HG03175 (cell line): ENCODE data around the gene P2RX7.
"Not testable (repeated sequence)": the region's sequence is repeated elsewhere in the genome, so short reads cannot be mapped to it uniquely, and the experiment has no call there.

ENCODE experiments used
- ATAC-seq: cut with Tn5 transposase; IDR thresholded peaks from one replicate; pipeline ENCODE4 v1.9.1; 2021; ENCODE audit warnings: mild to moderate bottlenecking, moderate library complexity; ENCODE audit not compliant: unreplicated experiment

Gene P2RX7

DNA sequence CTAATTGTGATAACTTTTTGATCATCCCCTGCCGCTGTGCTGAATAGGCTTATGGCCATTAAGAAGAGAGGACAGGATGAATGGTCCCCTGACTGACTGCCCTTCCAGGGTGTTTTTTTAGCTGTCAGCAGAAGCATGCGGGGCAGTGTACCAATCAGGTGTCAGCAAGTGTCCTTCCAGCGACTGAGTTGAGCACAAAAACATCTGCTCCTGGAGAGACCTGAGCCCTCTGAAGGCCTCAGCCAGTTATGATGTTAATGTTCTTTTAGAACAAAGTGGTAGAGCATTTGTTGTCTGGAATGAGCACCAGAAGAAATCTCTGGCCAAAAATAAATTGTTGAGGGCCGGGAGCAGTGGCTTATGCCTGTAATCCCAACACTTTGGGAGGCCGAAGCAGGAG lies 37.5 kb downstream of the P2RX7 start:
- no peak for ATAC-seq

DNA sequence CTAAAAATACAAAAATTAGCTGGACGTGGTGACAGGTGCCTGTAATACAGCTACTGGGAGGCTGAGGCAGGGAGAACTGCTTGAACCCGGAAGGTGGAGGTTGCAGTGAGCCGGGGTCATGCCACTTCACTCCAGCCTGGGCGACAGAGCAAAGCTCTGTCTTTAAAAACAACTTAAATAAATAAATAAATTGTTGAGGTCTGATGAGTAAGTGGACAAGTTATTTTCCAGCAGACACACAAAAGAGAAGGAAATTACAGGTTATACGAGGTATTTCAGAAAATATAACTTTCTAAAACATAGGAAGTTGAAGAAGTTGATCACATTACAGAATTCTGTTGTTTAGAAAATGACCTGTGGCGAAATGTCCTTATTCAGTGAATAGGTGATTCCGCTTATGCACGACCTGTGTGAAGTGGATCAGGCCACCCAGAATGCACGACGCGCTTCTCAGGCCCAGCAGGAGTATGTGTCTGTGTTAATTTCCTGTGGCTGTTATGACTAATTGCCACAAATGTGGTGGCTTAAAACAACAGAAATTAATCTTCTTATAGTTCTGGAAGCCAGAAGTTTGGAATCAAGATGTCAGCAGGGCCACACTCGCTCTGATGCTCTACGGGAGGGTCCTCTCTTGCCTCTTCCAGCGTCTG lies 38.1 kb downstream of the P2RX7 start:
- ATAC-seq = no peak

DNA sequence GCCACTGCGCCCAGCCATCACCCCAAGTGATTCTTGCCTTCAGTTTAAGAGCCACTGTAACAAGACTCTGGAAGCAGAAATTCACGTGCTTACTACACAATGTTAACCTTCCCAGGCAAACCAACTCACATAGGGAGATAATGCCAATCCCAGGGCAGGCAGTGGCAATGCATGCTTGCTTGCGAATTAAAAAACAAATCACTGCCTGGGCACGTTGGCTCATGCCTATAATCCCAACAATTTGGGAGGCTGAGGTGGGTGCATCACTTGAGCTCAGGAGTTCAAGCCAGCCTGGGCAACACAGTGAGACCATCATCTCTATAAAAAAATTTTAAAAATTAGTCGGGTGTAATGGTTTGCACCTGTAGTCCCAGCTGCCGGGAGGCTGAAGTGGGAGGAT lies 39.5 kb downstream of the P2RX7 start:
- ATAC-seq = no peak

DNA sequence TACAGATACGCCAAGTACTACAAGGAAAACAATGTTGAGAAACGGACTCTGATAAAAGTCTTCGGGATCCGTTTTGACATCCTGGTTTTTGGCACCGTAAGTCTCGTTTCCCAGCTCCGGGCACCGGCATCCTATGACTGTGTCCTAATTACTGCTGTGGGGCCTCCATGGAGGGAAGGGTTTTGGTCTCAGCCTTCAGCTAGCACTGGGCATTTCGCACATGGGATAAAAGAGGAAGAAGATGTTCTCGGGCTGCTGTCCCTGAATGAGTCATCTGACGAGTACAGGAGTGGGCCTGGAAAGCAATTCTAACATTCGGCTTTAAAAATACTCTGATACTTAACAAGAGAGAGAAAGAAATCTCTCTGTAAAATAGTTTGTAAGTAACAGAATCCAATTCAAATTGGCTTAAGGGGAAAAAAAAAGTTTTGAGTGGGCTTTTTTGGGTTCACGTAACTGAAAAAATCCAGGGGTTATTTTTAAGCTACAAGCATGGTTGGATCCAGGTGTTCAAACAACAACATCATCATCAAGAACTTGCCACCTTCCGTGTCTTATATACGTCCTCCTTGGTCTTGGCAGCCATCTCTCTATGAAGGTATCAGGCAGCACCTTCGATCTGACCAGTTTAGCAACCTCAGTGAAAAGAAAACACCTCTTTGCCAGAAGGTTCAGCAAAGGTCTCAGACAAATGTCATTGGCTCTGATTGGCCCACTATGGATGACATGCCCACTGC lies 42.9 kb downstream of the P2RX7 start:
- no peak for ATAC-seq

DNA sequence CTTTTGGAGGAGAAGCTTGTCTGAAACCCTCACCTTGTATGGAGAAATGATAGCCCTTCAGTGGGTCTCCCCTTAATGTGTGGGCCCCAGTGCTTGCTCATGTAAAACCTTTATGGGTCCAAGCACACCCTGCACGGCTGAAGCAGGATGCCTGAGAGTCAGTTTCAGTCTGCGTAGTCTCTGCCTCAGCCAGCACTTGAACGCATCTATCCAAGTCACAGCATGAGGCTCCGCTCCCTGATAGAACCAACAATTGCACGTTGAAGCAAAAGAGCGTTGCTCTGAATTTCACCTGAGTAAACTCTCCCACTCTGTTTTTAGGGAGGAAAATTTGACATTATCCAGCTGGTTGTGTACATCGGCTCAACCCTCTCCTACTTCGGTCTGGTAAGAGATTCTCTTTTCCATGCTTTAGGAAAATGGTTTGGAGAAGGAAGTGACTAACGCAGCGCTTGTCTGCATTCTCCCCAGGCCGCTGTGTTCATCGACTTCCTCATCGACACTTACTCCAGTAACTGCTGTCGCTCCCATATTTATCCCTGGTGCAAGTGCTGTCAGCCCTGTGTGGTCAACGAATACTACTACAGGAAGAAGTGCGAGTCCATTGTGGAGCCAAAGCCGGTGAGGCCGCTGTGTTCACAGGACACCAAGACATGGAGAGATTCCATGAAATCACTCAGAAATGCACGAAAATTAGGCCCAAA lies 44.3 kb downstream of the P2RX7 start:
- no peak for ATAC-seq

DNA sequence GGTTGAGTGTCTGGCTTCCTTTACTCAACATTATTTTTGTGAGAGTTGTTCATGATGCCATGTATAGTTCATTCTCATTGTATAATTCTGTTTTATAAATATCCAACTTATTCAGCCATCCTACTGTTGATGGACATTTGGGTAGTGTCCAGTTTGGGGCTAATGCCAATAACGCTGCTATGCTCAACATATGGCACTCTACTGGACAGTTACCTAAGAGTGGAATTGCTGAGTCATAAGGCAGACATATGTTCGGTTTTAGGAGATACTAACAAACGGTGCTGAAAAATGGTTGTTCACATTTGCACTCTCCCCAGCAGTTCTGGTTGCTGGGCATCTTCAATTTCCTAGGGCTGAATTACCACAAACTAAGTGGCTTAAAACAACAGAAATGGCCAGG lies 48.5 kb downstream of the P2RX7 start:
- no peak for ATAC-seq

DNA sequence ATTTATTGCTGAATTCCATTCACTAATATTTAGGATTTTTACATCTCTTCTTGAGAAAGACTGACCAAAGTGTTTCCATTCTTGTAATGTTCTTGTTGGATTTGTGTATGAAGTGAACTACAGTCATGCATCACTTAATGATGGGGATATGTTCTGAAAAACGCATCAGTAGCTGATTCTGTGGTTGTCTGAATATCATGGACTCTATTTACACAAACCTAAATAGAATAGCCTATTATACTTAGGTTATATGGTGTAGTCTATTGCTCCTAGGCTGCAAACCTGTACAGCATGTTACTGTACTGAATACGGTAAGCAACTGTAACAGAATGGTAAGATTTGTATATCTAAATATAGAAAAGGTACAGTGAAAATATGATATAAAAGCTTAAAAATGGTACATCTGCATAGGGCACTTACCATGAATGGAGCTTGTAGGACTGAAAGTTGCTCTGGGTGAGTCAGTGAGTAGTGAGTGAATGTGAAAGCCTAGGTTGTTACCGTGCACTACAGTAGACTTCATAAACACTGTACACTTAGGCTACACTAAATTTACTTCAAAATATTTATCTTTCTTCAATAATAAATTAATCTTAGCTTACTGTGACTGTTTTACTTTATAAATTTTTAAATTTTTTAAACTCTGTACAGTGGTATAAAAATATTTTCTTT lies 49.7 kb downstream of the P2RX7 start:
- ATAC-seq = no peak

DNA sequence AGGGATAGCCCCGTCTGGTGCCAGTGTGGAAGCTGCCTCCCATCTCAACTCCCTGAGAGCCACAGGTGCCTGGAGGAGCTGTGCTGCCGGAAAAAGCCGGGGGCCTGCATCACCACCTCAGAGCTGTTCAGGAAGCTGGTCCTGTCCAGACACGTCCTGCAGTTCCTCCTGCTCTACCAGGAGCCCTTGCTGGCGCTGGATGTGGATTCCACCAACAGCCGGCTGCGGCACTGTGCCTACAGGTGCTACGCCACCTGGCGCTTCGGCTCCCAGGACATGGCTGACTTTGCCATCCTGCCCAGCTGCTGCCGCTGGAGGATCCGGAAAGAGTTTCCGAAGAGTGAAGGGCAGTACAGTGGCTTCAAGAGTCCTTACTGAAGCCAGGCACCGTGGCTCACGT lies 51.7 kb downstream of the P2RX7 start:
- no peak for ATAC-seq

DNA sequence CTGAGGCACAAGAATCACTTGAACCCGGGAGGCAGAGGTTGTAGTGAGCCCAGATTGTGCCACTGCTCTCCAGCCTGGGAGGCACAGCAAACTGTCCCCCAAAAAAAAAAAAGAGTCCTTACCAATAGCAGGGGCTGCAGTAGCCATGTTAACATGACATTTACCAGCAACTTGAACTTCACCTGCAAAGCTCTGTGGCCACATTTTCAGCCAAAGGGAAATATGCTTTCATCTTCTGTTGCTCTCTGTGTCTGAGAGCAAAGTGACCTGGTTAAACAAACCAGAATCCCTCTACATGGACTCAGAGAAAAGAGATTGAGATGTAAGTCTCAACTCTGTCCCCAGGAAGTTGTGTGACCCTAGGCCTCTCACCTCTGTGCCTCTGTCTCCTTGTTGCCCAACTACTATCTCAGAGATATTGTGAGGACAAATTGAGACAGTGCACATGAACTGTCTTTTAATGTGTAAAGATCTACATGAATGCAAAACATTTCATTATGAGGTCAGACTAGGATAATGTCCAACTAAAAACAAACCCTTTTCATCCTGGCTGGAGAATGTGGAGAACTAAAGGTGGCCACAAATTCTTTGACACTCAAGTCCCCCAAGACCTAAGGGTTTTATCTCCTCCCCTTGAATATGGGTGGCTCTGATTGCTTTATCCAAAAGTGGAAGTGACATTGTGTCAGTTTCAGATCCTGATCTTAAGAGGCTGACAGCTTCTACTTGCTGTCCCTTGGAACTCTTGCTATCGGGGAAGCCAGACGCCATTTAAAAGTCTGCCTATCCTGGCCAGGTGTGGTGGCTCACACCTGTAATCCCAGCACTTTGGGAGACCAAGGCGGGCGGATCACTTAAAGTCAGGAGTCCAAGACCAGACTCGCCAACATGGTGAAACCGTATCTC lies 52.6 kb downstream of the P2RX7 start:
- ATAC-seq = no peak

DNA sequence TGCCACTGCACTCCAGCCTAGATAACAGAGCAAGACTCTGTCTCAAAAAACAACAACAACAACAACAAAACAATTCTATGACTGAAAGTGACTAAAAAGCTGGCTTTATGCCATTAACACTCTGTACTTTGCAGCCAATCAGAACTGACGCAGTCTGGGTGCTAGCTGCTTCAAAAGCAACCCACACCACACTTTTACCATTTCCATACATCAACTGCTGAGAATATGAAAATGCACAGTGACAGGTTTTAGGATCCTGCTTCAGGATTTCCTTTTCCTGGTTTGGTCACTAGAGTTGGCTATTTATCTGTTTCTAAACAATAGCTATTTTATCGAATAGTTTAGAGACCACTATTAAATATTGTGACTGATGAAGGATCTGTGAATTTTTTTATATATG lies 54.1 kb downstream of the P2RX7 start:
- ATAC-seq = no peak

DNA sequence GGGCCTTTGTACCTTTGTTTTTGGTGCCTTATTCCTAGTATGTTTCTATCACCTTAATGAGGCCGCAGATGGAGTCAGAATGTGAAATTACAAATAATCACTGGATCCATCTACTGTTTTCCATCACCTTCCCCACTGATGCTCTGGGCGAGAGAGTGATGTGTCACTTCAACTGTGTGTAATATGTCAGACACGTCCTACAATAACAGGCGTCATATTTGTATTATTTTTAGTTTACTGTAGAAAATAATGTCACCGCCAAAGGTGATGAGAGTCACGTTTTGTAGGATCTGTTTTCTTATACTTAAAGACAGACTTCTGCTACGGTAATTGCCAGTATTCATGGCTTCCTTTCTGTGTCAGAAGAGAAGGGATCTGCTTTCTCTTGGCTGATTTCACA lies 54.8 kb downstream of the P2RX7 start:
- ATAC-seq = no peak

DNA sequence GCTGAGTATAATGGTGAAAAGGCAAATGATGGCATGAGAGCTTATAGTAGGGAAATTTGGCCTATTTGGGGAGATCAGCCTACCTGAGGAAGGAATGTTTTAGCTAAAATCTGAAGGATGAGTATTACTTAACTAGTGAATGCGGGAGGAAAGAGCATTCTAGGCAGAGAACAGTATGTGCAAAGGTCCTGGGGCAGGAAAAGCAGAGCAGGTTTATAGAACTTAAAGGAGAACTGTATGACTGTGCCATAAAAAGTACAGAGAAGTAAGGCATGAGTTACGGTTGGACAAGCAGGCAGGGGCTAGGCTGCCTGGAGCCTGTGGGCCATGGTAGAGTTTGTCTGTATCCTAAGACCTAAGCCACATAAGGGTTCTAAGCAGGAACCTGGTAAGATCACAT lies 55.6 kb downstream of the P2RX7 start:
- no peak for ATAC-seq

DNA sequence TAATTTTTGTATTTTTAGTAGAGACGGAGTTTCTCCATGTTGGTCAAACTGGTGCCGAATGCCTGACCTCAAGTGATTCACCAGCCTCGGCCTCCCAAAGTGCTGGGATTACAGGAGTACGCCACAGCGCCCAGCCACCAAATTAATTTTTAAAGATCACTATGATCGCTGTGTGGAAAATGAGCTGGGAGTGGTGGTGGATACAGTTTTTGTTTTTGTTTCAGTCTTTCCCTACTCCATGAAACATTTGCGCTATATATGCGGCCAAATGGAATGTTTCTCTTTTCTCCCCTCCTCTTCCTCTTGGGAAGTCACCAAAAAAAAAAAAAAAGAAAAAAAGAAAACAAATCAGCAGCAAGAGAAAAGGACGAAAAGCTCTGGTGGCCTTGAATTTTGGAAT lies 56.5 kb downstream of the P2RX7 start:
- ATAC-seq = no peak

DNA sequence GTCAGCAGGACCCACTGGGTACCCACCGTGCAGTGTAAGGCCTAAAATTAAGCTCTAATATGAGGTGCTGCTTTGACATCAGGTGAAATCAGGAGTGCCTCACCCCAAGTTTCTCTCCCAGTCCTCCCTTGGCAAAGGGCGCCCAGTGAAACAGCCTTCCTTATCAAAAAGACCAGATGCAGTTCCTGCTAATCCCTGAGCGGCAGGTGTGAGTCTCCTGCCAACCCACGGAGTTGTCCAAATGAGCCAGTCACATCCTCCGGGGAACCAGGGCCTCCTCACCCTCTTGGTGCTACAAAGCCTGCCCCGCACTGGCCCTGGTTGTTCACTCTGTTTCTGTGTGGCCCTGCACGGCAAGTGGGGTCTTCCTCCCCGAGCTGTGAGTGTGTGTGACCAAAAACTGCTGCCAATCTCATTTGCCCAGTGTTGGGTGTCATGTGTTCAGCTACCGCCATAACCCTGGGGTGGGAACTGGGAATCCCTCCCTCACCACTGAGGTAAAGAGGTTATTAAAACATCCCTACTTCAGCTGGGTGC lies 57.0 kb downstream of the P2RX7 start:
- ATAC-seq = no peak

DNA sequence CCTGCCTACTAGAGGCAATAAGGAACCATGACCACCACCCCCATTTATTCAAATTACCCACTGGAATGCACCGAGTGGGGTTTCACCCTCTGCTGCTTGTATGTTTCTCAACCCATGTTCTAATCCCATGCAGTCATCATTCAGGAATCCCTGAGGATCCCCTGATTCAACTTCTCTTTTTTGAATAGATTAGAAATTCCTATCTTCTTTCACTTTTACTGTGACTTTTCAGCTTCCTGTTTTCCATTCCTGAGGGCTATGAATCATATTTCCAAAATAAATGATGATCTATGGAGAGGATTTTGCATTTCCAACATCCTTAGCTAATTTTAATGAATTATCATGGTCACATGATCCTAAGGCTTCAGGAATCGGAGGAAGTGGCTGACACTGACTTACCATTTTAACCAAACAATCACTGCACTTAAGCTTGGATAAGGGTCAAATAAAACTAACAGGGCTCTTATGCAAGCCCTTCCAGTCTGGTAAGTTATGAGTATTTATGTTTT lies 57.9 kb downstream of the P2RX7 start:
- no peak for ATAC-seq

DNA sequence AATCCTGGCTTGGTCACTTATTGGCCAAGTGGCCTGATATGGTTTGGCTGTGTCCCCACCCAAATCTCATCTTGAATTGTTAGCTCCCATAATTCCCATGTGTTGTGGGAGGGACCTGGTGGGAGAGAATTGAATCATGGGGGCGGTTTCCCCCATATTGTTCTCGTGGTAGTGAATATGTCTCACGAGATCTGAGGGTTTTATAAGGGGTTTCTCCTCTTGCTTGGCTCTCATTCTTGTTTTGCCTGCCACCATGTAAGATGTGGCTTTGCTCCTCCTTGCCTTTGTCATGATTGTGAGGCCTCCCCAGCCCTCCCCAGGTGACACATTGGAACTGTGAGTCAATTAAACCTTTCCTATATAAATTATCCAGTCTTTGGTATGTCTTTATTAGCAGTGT lies 58.5 kb downstream of the P2RX7 start:
- no peak for ATAC-seq

DNA sequence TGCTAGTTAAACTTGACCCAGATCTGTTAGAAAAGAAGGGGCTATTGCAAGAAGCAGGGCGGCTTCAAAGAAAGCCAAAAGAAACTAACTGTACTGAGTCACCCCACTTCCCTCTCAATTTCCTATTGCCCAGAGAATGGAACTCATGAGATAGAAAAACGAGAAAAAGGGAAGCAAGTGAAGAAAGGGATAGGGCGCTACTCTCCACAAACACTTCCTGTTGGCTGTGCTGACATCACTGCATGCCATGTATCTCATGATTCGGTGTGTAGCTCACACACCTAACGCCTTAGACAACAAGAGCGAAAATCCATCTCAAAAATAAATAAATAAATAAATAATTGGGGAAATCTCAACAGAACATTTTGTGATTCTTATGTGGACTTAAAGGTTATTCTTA lies 64.2 kb downstream of the P2RX7 start:
- ATAC-seq = no peak

DNA sequence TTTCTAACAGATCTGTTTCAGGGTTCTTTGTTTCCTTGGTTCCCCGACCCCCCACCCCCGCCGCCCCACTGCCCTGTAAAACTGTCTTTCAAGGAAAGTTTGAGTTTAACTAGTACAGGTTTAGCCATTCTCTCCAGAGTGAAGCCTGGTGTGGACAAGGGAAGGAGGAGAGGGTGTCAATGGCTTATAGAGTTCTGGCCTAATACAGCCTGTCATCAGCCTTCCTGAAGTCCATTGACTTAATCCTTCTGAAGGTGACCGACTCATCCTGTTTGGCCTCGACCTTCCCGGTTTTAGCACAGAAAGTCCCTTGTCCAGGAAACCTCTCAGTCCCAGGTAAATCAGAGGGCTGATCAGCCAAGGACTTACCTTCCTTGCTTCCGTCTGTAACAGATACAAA lies 66.3 kb downstream of the P2RX7 start:
- ATAC-seq = no peak

DNA sequence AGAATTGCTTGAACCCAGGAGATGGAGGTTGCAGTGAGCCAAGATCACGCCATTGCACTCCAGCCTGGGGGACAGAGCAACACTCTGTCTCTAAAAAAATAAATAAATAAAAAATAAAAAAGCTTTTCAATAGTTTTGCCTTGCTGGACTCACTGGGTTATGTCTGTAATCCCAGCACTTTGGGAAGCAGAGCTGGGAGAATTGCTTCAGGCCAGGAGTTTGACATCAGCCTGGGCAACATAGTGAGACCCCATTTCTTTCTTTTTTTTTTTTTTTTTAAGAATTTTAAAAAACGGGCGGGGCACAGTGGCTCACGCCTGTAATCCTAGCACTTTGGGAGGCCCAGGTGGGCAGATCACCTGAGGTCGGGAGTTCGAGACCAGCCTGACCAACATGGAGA lies 68.5 kb downstream of the P2RX7 start:
- ATAC-seq = not testable (repeated sequence)
